NB4 (cell line): ENCODE data around the gene TRMT1L.

Experiments used
- MYC ChIP-seq: IDR thresholded peaks from 2 replicates; pipeline ENCODE4 v1.6.1; 2011; ENCODE audit warnings: low read depth, low read length
- POLR2A ChIP-seq: IDR thresholded peaks from 2 replicates; pipeline ENCODE4 v1.6.1; 2011; ENCODE audit warnings: mild to moderate bottlenecking; ENCODE audit not compliant: insufficient read length; ENCODE audit errors: extremely low read depth
- TF ChIP-seq, protein P1 (sequence below): IDR thresholded peaks from one replicate; pipeline ENCODE4 v1.5.1; 2012; ENCODE audit warnings: low read depth, low read length
- TF ChIP-seq, protein P2 (sequence below): IDR thresholded peaks from 2 replicates; pipeline ENCODE4 v1.6.1; 2011; ENCODE audit warnings: low read depth, low read length

DNA sequence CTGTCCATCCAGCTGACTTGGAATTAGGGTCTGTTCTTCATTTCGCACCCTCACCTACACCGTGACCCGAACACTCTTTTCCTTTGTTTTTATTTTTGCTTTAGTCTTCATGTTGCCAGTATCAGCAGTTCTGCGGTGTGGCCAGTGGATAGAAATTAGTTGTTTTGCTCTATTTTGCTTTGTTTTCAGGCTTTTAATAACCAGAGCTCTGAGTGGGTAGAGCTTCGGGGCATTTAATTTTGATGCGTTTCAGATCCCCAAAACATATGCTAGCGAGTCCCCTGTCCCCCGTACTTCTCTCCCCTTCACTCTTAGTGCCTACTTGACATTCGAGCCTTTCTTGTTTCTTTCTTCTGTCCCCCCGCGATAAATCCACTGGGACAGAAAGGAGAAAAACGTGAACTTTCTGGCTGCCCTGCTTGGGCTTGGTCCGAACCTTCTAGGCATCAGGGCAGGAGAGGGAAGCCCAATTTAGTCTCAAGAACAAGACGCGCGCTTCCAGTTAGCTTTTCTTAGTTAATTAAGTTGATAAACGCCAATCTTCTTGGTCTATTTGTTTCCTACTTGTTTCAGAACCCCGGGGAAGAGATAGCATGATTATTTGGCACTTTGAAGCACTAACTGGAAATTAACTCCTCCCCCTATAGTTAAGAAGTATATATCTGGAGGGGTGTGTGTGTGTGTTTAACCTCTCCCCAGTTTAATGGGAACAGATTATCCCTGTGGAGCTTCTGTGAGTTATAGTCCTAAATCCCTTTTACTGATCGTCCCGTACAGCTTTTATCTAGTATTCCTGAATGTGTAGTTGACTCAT lies 1.1 kb upstream of the TRMT1L start:
- TF ChIP-seq POLR2A (no peak), MYC (no peak)
- TF ChIP-seq, protein P1, sequence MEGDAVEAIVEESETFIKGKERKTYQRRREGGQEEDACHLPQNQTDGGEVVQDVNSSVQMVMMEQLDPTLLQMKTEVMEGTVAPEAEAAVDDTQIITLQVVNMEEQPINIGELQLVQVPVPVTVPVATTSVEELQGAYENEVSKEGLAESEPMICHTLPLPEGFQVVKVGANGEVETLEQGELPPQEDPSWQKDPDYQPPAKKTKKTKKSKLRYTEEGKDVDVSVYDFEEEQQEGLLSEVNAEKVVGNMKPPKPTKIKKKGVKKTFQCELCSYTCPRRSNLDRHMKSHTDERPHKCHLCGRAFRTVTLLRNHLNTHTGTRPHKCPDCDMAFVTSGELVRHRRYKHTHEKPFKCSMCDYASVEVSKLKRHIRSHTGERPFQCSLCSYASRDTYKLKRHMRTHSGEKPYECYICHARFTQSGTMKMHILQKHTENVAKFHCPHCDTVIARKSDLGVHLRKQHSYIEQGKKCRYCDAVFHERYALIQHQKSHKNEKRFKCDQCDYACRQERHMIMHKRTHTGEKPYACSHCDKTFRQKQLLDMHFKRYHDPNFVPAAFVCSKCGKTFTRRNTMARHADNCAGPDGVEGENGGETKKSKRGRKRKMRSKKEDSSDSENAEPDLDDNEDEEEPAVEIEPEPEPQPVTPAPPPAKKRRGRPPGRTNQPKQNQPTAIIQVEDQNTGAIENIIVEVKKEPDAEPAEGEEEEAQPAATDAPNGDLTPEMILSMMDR: no peak
- TF ChIP-seq, protein P2, sequence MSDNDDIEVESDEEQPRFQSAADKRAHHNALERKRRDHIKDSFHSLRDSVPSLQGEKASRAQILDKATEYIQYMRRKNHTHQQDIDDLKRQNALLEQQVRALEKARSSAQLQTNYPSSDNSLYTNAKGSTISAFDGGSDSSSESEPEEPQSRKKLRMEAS: no peak
